Gastrocnemius medialis (tissue), 4 donors: ENCODE measurements around the gene CPA4. TPM values are rescaled to one million over a fixed set of nuclear protein-coding genes. Genes with fewer than 3 reads are reported as not detected.

Experiments used
- ATAC-seq, 2 donors: fragments of 150-250 bp; one replicate each; pipeline ENCODE4 v1.9.1; 2016
- DNase-seq, 2 donors: peaks; one replicate each; pipeline ENCODE4 v3.0.0-alpha.2; 2019
- H3K27ac ChIP-seq, 4 donors: fragments of 200-600 bp; sonication (generic); 1 replicate in 1 of 4; 2 replicates in 3 of 4; pipeline ENCODE4 v1.5.1; 2016 to 2018; ENCODE audit warnings: mild to moderate bottlenecking in 2 of 4, moderate library complexity in 1 of 4
- H3K27me3 ChIP-seq, 3 donors: fragments of 200-600 bp; sonication (generic) in 2 of 3; 1 replicate in 1 of 3; 2 replicates in 2 of 3; pipeline versions ENCODE4 v1.5.1 to v1.6.0; 2016 to 2019; ENCODE audit warnings: mild to moderate bottlenecking in 1 of 3, moderate library complexity in 1 of 3
- H3K36me3 ChIP-seq, 2 donors: fragments of 200-600 bp; sonication (generic) in 1 of 2; one replicate each; pipeline ENCODE4 v1.5.1; 2017 to 2018
- H3K4me1 ChIP-seq, 2 donors: fragments of 200-600 bp; sonication (generic) in 1 of 2; one replicate each; pipeline ENCODE4 v1.5.1; 2016 to 2017; ENCODE audit warnings: mild to moderate bottlenecking in 2 of 2
- H3K4me3 ChIP-seq, 4 donors: fragments of 200-600 bp; sonication (generic) in 3 of 4; 1 replicate in 1 of 4; 2 replicates in 3 of 4; pipeline ENCODE4 v1.5.1; 2016 to 2019; ENCODE audit warnings: mild to moderate bottlenecking in 2 of 4
- H3K9me3 ChIP-seq, 3 donors: fragments of 200-600 bp; sonication (generic) in 2 of 3; 1 replicate in 1 of 3; 2 replicates in 2 of 3; pipeline ENCODE4 v1.5.1; 2016 to 2019
- POLR2A ChIP-seq, 2 donors: fragments of 450-650 bp; IDR thresholded peaks; one replicate each; pipeline ENCODE4 v1.6.1; 2017; ENCODE audit warnings: antibody characterized with exemption in 2 of 2, mild to moderate bottlenecking in 2 of 2, moderate library complexity in 2 of 2
- in situ Hi-C, 4 donors: fragments of 200-750 bp; cut with MboI; loops; one replicate each; pipeline versions ENCODE4 v1.15.0 to v1.8.0; 2017; ENCODE audit warnings: low sequenced_read_pairs in 4 of 4
- intact Hi-C: fragments of 100-400 bp; cut with DNase I; formaldehyde crosslinking; loops from one replicate; pipeline ENCODE4 v1.15.1; 2023; ENCODE audit warnings: low total_unique reads
- total RNA-seq, 4 donors: library from RNA; depleted of rRNA; stranded (reverse); fragments of >200 nt; gene quantifications; one replicate each; pipeline versions ENCODE4 v1.1.0 to v1.2.3, GENCODE V29; 2016
- TF ChIP-seq, protein P1 (sequence below), 5 experiments: fragments of 450-650 bp in 3 of 5; fragments of 200-600 bp in 2 of 5; sonication (generic) in 2 of 5; IDR thresholded peaks in 4 of 5; conservative IDR thresholded peaks in 1 of 5; 1 replicate in 4 of 5; 2 replicates in 1 of 5; pipeline ENCODE4 v1.5.1; 2016 to 2019; ENCODE audit warnings: antibody characterized with exemption in 5 of 5, mild to moderate bottlenecking in 3 of 5, moderate library complexity in 3 of 5

CPA4 gene
- total RNA-seq, 4 donors from 2014 or later: not detected

DNA sequence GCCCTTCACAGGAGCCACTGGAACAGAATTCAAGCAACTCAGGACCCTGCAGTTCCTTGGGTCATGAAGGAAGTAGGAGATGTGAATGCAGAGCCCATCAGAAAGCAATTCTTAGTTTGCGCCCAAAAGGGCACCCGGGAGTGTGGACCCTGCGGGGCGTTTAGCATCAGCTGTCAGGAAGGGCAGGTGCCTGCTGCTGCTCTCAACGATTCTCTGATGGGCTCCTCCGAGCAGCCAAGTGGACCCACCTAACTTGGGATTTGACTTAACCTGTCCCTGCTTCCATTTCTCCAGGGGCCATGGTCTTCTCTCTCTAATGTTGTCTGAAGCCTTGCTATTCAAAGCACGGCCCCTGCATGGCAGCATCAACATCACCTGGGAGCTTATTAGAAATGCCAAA lies 68.7 kb downstream of the CPA4 start:
- Histone ChIP-seq H3K4me3 (no peak overlapping the region), H3K36me3 (no peaks in the 10 kb centered on the region), H3K27me3 (no peaks in the 10 kb centered on the region), H3K9me3 (peaks cover 0 to 3% (median 0%) of the 10 kb centered on the region in 3 donors), H3K27ac (no peak overlapping the region), H3K4me1 (peaks cover 29 to 47% of the 10 kb centered on the region in 2 donors)
- in situ Hi-C loops: no loop called here
- no peak for DNase-seq
- ATAC-seq: no peak
- intact Hi-C loops: no loop called here
- TF ChIP-seq, protein P1, sequence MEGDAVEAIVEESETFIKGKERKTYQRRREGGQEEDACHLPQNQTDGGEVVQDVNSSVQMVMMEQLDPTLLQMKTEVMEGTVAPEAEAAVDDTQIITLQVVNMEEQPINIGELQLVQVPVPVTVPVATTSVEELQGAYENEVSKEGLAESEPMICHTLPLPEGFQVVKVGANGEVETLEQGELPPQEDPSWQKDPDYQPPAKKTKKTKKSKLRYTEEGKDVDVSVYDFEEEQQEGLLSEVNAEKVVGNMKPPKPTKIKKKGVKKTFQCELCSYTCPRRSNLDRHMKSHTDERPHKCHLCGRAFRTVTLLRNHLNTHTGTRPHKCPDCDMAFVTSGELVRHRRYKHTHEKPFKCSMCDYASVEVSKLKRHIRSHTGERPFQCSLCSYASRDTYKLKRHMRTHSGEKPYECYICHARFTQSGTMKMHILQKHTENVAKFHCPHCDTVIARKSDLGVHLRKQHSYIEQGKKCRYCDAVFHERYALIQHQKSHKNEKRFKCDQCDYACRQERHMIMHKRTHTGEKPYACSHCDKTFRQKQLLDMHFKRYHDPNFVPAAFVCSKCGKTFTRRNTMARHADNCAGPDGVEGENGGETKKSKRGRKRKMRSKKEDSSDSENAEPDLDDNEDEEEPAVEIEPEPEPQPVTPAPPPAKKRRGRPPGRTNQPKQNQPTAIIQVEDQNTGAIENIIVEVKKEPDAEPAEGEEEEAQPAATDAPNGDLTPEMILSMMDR (IDR thresholded peaks at IDR 0.05 in 4 of 5, conservative IDR thresholded peaks at IDR 0.05 in 1 of 5): no peak
- TF ChIP-seq POLR2A (IDR thresholded peaks at IDR 0.05): no peak

GRCh38 chr7:130362251-130362816 lies 69.4 kb downstream of the CPA4 start:
- in situ Hi-C loops: no loop called here

DNA sequence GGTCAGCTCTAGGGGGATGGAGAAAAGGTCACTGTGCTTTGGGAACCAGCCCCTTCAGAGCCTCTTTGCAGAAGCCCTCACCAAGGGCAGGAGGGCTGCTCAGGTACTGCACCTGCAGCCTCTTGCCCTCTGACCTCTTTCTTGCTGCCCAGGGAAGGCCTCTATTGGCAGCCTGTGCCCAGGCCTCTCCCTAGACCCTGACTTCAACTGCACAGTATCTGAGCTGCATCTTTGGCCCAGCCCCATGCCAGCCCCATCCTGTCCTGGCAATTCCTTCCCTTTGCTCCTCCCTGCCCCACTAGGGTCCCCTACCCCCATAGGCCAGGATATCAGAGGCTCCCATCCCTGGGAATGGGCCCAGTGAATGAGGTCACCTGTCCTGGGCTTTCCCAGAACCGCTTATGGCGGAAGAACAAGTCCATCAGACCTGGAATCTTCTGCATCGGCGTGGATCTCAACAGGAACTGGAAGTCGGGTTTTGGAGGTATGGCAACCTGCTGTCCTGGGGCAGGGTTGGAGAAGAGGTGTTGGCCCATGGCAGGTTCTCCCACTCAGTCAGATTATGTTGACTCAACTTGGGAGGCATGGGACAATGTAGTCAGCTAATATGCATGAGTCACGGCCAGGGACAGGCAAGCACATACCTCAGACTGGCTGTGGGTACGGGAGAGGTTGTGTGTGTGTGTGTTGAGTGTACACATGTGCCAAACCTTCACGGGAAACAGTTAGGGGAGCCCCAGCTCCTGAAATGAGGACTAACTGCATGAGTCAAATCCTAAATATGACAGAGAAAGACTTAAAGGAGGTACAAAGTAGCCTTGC lies 70.3 kb downstream of the CPA4 start:
- in situ Hi-C loops: no loop called here
- Histone ChIP-seq H3K27ac (peak overlapping the region; percentile 30 to 61 (median 54)), H3K4me3 (no peak overlapping the region), H3K9me3 (peaks cover 0 to 3% (median 0%) of the 10 kb centered on the region in 3 donors), H3K4me1 (peaks cover 21 to 39% of the 10 kb centered on the region in 2 donors), H3K36me3 (no peaks in the 10 kb centered on the region), H3K27me3 (no peaks in the 10 kb centered on the region)
- TF ChIP-seq, protein P1 (IDR thresholded peaks at IDR 0.05 in 4 of 5, conservative IDR thresholded peaks at IDR 0.05 in 1 of 5): no peak
- TF ChIP-seq POLR2A (IDR thresholded peaks at IDR 0.05): no peak
- intact Hi-C loops: no loop called here
- peak; percentile 66 to 70 for ATAC-seq
- DNase-seq: peak; percentile 48 to 62

More at GRCh38 chr7:130362251-130362816, 69.4 kb downstream of the CPA4 start:
- peaks cover 0 to 3% (median 0%) of the 10 kb centered on the region in 3 donors for H3K9me3 ChIP-seq
- intact Hi-C loops: no loop called here
- no peak for TF ChIP-seq POLR2A (IDR thresholded peaks at IDR 0.05)
- TF ChIP-seq, protein P1 (IDR thresholded peaks at IDR 0.05 in 4 of 5, conservative IDR thresholded peaks at IDR 0.05 in 1 of 5): no peak
- no peak for ATAC-seq
- no peak for DNase-seq
- no peak overlapping the region for H3K27ac ChIP-seq
- H3K27me3 ChIP-seq: no peaks in the 10 kb centered on the region
- H3K36me3 ChIP-seq: no peaks in the 10 kb centered on the region
- H3K4me1 ChIP-seq: peaks cover 22 to 43% of the 10 kb centered on the region in 2 donors
- no peak overlapping the region for H3K4me3 ChIP-seq

DNA sequence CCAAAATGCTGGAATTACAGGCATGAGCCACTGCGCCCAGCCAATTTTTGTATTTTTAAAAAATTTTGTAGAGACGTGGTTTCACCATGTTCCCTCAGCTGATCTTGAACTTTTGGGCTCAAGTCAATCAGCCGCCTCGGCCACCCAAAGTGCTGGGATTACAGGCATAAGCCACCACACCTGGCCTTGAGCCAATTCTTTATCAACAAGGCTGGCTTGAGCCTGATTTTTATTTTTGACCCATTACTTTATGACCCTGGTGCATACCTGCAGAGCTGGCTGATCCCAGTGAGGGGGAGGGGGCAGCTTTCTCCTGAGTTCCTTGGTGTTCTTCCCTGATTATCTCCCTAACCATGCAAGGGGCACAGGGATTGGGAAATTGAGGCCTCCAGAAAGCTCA lies 71.5 kb downstream of the CPA4 start:
- H3K4me3 ChIP-seq: no peak overlapping the region

More for the DNA sequence above, 71.5 kb downstream of the CPA4 start:
- intact Hi-C loops (no loop called here), in situ Hi-C loops (no loop called here)
- TF ChIP-seq, protein P1 (IDR thresholded peaks at IDR 0.05 in 4 of 5, conservative IDR thresholded peaks at IDR 0.05 in 1 of 5): no peak
- TF ChIP-seq POLR2A (IDR thresholded peaks at IDR 0.05): no peak
- ATAC-seq (no peak), DNase-seq (no peak)
- no peaks in the 10 kb centered on the region for H3K27me3 ChIP-seq
- peaks cover 26 to 45% of the 10 kb centered on the region in 2 donors for H3K4me1 ChIP-seq
- no peaks in the 10 kb centered on the region for H3K36me3 ChIP-seq
- peaks cover 0 to under 1% (median 0%) of the 10 kb centered on the region in 3 donors for H3K9me3 ChIP-seq
- peak overlapping the region; percentile 30 to 78 (median 62) for H3K27ac ChIP-seq
